Activated CD4-positive, alpha-beta T cell treated with anti-CD3 and anti-CD28 coated beads for 48 hours (primary cell): ENCODE data around the gene IL17RC.
A peak's percentile ranks its signal among the peaks of the same experiment; 100 is the strongest.

Source experiments
- DNase-seq: peaks from one replicate; pipeline ENCODE4 v3.0.0-alpha.2; 2020

Gene IL17RC

GRCh38 chr3:9947025-9947995, 30.4 kb downstream of the IL17RC start:
- DNase-seq: no peak

- DNase-seq: no peak
These were observed 31.7 kb downstream of the IL17RC start for GRCh38 chr3:9948586-9948985.

- DNase-seq: no peak
These were observed 32.2 kb downstream of the IL17RC start for GRCh38 chr3:9949115-9949514.

GRCh38 chr3:9949626-9950025, 32.7 kb downstream of the IL17RC start:
- no peak for DNase-seq

- peak; percentile 36 for DNase-seq
These were observed 34.2 kb downstream of the IL17RC start for GRCh38 chr3:9951126-9951525.

- DNase-seq: peak; percentile 21
These were observed 34.7 kb downstream of the IL17RC start for GRCh38 chr3:9951598-9951961.

- DNase-seq: peak; percentile 81
These were observed 35.3 kb downstream of the IL17RC start, which contains the start of gene PRRT3 for GRCh38 chr3:9951962-9952805. Gene PRRT3, minus strand, starts transcription at chr3:9952408. Its CDS starts 2,293 bp downstream, at chr3:9950115.

- no peak for DNase-seq
These were observed 38.2 kb downstream of the IL17RC start for GRCh38 chr3:9955067-9955502.

- no peak for DNase-seq
These were observed 38.9 kb downstream of the IL17RC start for GRCh38 chr3:9955611-9956352.

- no peak for DNase-seq
These were observed 40.3 kb downstream of the IL17RC start for GRCh38 chr3:9957214-9957613.

GRCh38 chr3:9965200-9965875, 48.4 kb downstream of the IL17RC start:
- no peak for DNase-seq

GRCh38 chr3:9966841-9967240, 49.9 kb downstream of the IL17RC start:
- DNase-seq: no peak

GRCh38 chr3:9969632-9970019, 52.7 kb downstream of the IL17RC start:
- no peak for DNase-seq

- DNase-seq: no peak
These were observed 53.2 kb downstream of the IL17RC start for GRCh38 chr3:9970020-9970652.

- peak; percentile 60 for DNase-seq
These were observed 60.1 kb downstream of the IL17RC start for GRCh38 chr3:9976721-9977709.

- DNase-seq: no peak
These were observed 61.9 kb downstream of the IL17RC start for GRCh38 chr3:9978710-9979305.

- DNase-seq: no peak
These were observed 63.4 kb downstream of the IL17RC start for GRCh38 chr3:9980251-9980650.
